ENCODE results near the gene POLR1A.

The POLR1A gene

GRCh38 chr2:85971366-85971765 is 134.3 kb downstream of the POLR1A start:
- no peak for DNase-seq
